GM06990 (cell line): Measurements from ENCODE around the gene EIF4A3.

Source experiments
- DNase-seq: peaks from one replicate; pipeline ENCODE4 v3.0.0-alpha.2; 2011; ENCODE audit not compliant: insufficient read length; ENCODE audit errors: extremely low read depth
- H3K27me3 ChIP-seq: replicated peaks from 2 replicates; pipeline ENCODE4 v1.6.0; 2011; ENCODE audit warnings: low read length; ENCODE audit not compliant: control insufficient read depth, insufficient read depth
- H3K36me3 ChIP-seq: 2 replicates; pipeline ENCODE4 v1.5.1; 2011; ENCODE audit warnings: low read length; ENCODE audit not compliant: control insufficient read depth, insufficient read depth
- H3K4me3 ChIP-seq: replicated peaks from 2 replicates; pipeline ENCODE4 v1.5.1; 2011; ENCODE audit warnings: low read depth, mild to moderate bottlenecking, control low read depth, low read length
- CTCF ChIP-seq: IDR thresholded peaks from 2 replicates; pipeline ENCODE4 v1.5.1; 2011; ENCODE audit warnings: low read length, control low read depth, mild to moderate bottlenecking, inconsistent platforms; ENCODE audit not compliant: insufficient read depth, poor library complexity, severe bottlenecking

EIF4A3 gene

GRCh38 chr17:80106751-80107150 is 40.2 kb downstream of the EIF4A3 start:
- no peak for DNase-seq
- TF ChIP-seq CTCF: no peak
- H3K27me3 ChIP-seq: no peaks in the 10 kb centered on the region
- H3K4me3 ChIP-seq: no peak overlapping the region
- H3K36me3 ChIP-seq: no peaks in the 10 kb centered on the region

DNA sequence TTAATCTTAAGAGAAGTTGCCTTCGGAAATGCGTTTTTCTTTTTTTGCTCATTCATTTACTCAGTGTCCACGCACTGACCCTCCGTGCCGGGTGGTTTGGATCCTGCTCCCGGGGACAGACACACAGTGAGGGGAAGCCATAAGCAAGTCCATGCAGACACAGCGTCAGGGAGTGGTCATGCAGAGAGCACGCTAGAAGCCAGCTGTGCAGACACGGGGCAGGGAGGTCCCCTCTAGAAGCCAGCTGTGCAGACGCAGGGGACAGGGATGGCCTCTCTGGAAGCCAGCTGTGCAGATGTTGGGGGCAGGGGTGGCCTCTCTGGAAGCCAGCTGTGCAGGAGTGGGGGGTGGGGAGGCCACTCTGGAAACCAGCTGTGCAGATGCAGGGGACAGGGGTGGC is 40.8 kb downstream of the EIF4A3 start:
- TF ChIP-seq CTCF: no peak
- Histone ChIP-seq H3K27me3 (no peaks in the 10 kb centered on the region), H3K4me3 (no peak overlapping the region), H3K36me3 (no peaks in the 10 kb centered on the region)
- DNase-seq: no peak

GRCh38 chr17:80105762-80106161 is 41.2 kb downstream of the EIF4A3 start:
- H3K36me3 ChIP-seq: no peaks in the 10 kb centered on the region
- TF ChIP-seq CTCF: no peak
- no peaks in the 10 kb centered on the region for H3K27me3 ChIP-seq
- DNase-seq: no peak
- H3K4me3 ChIP-seq: no peak overlapping the region

DNA sequence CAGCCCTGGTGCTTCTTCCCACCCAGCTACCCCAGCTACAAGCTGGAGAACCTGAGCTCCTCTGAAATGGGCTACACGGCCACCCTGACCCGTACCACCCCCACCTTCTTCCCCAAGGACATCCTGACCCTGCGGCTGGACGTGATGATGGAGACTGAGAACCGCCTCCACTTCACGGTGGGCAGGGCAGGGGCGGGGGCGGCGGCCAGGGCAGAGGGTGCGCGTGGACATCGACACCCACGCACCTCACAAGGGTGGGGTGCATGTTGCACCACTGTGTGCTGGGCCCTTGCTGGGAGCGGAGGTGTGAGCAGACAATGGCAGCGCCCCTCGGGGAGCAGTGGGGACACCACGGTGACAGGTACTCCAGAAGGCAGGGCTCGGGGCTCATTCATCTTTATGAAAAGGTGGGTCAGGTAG is 42.0 kb downstream of the EIF4A3 start:
- H3K36me3 ChIP-seq: no peaks in the 10 kb centered on the region
- H3K27me3 ChIP-seq: no peaks in the 10 kb centered on the region
- DNase-seq: no peak
- no peak for TF ChIP-seq CTCF
- no peak overlapping the region for H3K4me3 ChIP-seq

- DNase-seq: no peak
- Histone ChIP-seq H3K4me3 (no peak overlapping the region), H3K36me3 (no peaks in the 10 kb centered on the region), H3K27me3 (no peaks in the 10 kb centered on the region)
- no peak for TF ChIP-seq CTCF
Observed at GRCh38 chr17:80104321-80104955, 42.5 kb downstream of the EIF4A3 start.
